NCI-H128 (cell line): Measurements from ENCODE around the gene FFAR4.
"Not testable (repeated sequence)": the region's sequence is repeated elsewhere in the genome, so short reads cannot be mapped to it uniquely, and the experiment has no call there.

Experiments
- DNase-seq: peaks from one replicate; lab custom pipeline; 2025; ENCODE audit not compliant: unreplicated experiment; lab: John Stamatoyannopoulos, UW

The FFAR4 gene

GRCh38 chr10:93566435-93567276 is at the start of gene FFAR4:
Gene FFAR4 (plus strand): TSS chr10:93566665. CDS start chr10:93566721, 56 bp downstream.
- DNase-seq, result no peak

DNA sequence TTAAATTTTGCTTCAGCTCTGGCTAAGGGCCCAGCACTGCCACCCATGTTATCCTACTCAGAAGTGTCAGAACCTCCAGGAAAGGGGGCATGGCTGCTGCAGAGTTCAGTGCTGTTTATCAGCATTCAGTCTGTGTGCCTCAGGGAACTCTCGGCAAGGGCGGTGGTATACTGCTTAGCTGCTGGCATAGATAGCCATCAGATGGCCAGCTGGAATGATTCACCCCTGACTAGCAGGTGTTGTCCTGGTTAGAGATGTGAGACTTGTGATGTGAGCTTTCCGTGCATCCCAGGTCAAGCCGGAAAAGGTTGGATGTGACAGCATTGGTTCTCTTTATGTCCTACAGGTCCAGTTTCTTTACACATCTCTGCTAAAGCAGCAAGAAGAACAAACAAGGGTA is 47.9 kb upstream of the FFAR4 start:
- DNase-seq, result no peak

GRCh38 chr10:93535293-93535692 is 31.2 kb upstream of the FFAR4 start:
- no peak for DNase-seq

DNA sequence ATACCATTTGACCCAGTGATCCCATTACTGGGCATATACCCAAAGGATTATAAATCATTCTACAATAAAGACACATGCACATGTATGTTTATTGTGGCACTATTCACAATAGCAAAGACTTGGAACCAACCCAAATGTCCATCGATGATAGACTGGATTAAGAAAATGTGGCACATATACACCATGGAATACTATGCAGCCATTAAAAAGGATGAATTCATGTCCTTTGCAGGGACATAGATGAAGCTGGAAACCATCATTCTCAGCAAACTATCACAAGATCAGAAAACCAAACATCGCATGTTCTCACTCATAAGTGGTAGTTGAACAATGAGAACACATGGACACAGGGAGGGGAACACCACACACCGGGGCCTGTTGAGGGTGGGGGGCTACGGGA is 25.6 kb upstream of the FFAR4 start:
- not testable (repeated sequence) for DNase-seq

DNA sequence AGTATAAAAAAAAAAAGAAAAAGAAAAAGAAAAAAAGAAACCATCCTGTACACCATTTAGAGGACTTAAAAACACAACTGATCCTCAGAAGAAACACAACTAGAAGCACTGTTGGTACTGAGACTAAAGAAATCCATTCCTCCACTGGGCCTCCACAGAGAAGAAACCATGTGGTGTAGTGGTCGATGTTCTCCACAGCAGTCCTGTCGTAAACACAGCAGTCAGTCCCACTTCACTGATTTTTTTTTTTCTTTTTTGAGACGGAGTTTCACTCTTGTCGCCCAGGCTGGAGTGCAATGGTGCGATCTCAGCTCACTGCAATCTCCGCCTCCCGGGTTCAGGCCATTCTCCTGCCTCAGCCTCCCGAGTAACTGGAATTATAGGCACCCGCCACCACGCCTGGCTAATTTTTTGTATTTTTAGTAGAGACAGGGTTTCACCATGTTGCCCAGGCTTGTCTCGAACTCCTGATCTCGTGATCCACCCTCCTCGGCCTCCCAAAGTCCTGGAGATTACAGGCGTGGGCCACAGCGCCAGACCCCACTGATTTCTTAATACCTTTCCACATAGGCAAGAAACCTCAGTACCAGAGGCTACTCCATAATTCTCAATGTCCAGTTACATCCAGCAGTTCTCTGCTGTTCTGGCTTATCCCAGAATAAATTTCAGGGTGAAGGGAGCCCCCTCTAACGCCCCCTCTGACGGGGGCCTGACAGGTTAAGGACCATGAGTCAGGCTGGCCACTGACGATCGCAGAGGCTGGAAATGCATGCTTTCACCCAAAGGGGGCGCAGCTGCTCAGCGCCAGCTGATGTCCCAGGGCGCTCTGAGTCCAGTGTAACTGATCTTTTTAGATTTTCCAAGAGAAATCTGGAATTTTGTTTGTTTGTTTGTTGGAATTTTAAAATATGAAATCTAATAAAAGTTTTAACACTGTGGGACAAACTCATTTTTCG is 24.8 kb upstream of the FFAR4 start:
- no peak for DNase-seq

DNA sequence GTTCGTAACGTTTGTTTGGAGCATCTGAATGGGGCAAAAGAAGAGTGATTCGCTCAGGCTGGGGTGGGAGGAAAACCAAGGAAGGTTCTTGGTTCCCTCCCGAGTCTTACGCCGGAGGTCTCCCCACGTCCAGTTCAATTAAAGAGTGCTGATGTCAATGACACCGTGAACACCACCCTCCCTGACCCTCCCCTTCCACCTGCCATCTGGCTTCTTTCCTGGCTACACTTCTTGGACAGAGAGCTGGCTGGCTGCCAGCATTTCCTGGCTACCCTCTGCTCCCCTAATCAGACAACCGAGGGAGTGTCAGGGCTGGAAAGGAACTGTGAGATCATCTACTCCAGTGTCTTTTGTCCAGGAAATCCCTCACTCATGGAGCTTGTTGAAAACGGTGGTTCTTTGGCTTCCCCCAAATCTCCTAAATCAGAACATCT is 24.1 kb upstream of the FFAR4 start:
- DNase-seq, result no peak

DNA sequence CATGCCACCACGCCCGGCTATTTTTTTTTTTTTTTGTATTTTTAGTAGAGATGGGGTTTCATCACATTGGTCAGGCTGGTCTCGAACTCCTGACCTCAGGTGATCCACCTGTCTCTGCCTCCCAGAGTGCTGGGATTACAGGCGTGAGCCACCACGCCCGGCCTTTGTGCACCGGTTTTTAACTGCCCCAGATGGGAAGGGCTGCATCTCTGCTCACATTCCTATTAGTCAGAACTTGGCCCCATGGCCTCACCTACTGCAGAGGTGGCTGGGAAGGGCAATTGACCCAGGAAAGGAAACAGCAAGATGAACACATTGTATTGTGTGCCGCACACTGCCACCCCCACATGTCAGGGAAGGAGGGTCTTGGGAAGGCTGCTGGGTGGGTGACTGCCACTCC is 19.5 kb upstream of the FFAR4 start:
- DNase-seq, result not testable (repeated sequence)

GRCh38 chr10:93547522-93547921 is 18.9 kb upstream of the FFAR4 start:
- no peak for DNase-seq

DNA sequence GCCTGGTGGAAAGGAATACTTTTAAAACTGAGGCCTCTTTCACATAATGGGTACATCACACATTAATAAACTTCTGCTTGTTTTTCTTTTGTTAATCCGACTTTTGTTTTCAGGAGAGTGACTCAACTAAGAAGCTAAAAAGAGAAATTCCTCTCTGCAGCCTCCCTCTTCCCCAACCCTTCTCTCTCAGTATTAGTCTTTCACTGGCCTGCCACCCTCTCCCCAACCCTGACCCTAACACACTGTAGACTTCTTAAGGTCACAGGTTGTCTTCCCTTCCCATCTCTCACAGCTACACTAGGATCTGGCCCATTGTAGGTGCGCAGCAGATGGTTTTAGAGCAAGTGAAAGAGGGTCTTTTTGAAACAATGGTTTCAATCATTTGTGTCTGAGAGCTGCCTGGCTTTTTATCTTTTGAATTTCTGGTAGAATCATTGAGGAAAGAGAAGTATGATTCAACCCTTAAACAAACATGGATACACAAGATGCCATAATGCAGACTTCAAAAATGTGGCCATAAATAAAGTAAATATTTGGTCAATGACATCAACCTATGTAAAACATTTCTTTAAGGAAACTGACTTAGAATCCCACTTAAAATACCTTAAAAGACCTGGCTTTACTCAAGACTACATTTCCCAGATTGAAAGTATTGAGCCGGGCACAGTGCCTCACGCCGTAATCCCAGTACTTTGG is 17.9 kb upstream of the FFAR4 start:
- DNase-seq, result no peak

- DNase-seq, result no peak
Measured at GRCh38 chr10:93550606-93551005, 15.9 kb upstream of the FFAR4 start.

- DNase-seq, result no peak
Measured at GRCh38 chr10:93552780-93553179, 13.7 kb upstream of the FFAR4 start.

GRCh38 chr10:93553482-93554315 is 12.8 kb upstream of the FFAR4 start:
- DNase-seq, result no peak

DNA sequence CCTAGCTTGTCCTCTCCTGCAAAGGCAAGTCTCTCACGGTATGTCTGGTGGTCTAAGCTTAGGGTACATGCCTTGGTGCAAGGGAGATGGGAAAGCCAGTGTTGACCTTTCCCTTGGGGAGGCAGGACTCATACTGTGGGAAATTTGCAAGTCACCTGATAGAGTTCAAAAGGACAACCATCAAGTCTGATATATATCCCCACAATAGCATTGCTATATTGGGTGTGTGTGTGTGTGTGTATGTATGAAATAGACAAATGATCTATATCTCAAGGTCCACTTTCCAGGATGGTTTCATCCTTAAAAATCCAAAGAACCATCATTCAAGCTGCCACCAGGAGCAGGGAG is 12.2 kb upstream of the FFAR4 start:
- DNase-seq, result no peak

DNA sequence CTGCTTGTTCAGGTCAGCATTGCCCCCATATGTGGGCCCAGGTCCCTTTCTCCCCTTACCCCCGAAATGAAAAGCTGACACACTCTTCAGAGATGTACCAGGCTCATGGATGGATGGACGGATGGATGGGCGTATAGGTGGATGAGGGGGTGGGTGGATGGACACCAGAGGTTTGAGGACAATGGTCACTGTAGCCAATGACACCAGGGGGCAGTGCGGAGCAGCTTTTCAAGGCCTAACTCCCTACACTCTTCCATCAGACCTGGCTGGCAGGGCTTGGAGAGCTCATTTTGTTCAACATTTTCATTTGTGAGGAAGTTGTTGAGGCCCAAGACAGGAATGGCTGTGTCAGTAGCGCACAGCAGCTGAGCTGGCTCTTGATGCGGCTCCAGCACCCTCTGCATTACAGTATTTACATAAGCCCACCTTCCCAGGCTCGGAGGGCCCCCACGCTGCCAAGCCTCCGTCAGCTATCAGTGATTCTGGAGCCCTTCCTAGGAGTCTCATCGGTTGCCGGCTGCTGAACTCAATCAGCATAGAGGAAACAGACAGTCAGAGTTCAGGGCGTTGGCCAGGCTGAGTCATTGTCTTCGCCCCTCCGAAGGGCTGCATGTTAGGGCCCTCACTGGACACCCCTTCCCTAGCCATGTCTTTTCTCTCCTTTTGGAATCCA is 11.6 kb upstream of the FFAR4 start:
- peak; percentile 2 for DNase-seq

GRCh38 chr10:93559490-93559889 is 7.0 kb upstream of the FFAR4 start:
- DNase-seq, result no peak

GRCh38 chr10:93560541-93560940 is 5.9 kb upstream of the FFAR4 start:
- no peak for DNase-seq

DNA sequence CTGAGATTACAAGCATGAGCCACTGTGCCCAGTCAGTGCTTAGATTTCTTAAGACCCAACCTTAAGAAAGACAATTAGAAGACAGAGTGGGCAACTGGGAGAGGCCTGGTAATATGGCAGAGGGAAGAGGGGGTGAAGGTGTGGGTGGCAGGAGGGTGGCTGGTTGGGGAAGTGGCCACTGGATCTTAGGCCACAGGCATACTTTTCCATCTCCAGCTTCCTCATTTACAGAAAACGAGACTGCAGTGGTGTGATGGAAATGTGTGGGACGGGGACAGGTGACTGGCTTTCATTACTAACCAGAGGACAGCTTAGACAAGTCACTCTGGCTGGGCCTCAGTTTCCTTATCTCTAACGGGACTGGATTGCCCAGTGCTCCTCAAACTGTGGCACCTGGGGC is 1.0 kb upstream of the FFAR4 start:
- no peak for DNase-seq

- DNase-seq, result no peak
Measured at GRCh38 chr10:93567277-93568104, 1.0 kb downstream of the FFAR4 start.

GRCh38 chr10:93568105-93568390 is 1.6 kb downstream of the FFAR4 start:
- DNase-seq, result no peak
